Fibroblast of lung (primary cell): Measurements from ENCODE around the gene TBRG1. TPM values are rescaled to one million over a fixed set of nuclear protein-coding genes. Genes with fewer than 3 reads are reported as not detected.

Experiments used
- DNase-seq, 2 donors: peaks; one replicate each; pipeline versions ENCODE4 v3.0.0 to v3.0.0-alpha.2; 2010; ENCODE audit warnings: low read depth in 2 of 2
- H2AFZ ChIP-seq: 2 replicates; pipeline ENCODE4 v1.5.1; 2012; ENCODE audit warnings: low read length, control low read depth, inconsistent platforms
- H3K27ac ChIP-seq: 2 replicates; pipeline ENCODE4 v1.5.1; 2011; ENCODE audit warnings: low read length, control low read depth; ENCODE audit not compliant: insufficient read depth
- H3K27me3 ChIP-seq: 2 replicates; pipeline ENCODE4 v1.5.1; 2011; ENCODE audit warnings: mild to moderate bottlenecking, low read length; ENCODE audit not compliant: control insufficient read depth, insufficient read depth
- H3K36me3 ChIP-seq: 2 replicates; pipeline ENCODE4 v1.5.1; 2011; ENCODE audit warnings: low read length; ENCODE audit not compliant: control insufficient read depth, insufficient read depth
- H3K4me1 ChIP-seq: 2 replicates; pipeline ENCODE4 v1.5.1; 2011; ENCODE audit warnings: low read length; ENCODE audit not compliant: control insufficient read depth, insufficient read depth; ENCODE audit errors: extremely low read depth
- H3K4me2 ChIP-seq: 2 replicates; pipeline ENCODE4 v1.5.1; 2011; ENCODE audit warnings: low read length, control low read depth; ENCODE audit not compliant: insufficient read depth; ENCODE audit errors: extremely low read depth
- H3K4me3 ChIP-seq, 4 experiments: fragments of 200-600 bp in 1 of 4; sonication (generic) in 1 of 4; replicated peaks in 1 of 4; 2 replicates each; pipeline ENCODE4 v1.5.1; 2011 to 2016; ENCODE audit warnings: low read length in 4 of 4, low read depth in 3 of 4, mild to moderate bottlenecking in 3 of 4, control low read depth in 2 of 4, inconsistent platforms in 1 of 4, mixed read lengths in 1 of 4; ENCODE audit not compliant: insufficient read depth in 1 of 4; ENCODE audit errors: control extremely low read depth in 1 of 4
- H3K79me2 ChIP-seq: 2 replicates; pipeline ENCODE4 v1.5.1; 2012; ENCODE audit warnings: mild to moderate bottlenecking, low read length, inconsistent platforms; ENCODE audit not compliant: control insufficient read depth, insufficient read depth
- H3K9ac ChIP-seq: 2 replicates; pipeline ENCODE4 v1.5.1; 2011; ENCODE audit warnings: mild to moderate bottlenecking, low read length, control low read depth; ENCODE audit not compliant: insufficient read depth
- H3K9me3 ChIP-seq: 2 replicates; pipeline ENCODE4 v1.5.1; 2012; ENCODE audit warnings: low read depth, low read length; ENCODE audit not compliant: control insufficient read depth, insufficient read depth
- H4K20me1 ChIP-seq: 2 replicates; pipeline ENCODE4 v1.5.1; 2011; ENCODE audit warnings: low read length; ENCODE audit not compliant: control insufficient read depth, insufficient read depth; ENCODE audit errors: extremely low read depth
- CTCF ChIP-seq, 2 donors: IDR thresholded peaks in 1 of 2; conservative IDR thresholded peaks in 1 of 2; 1 replicate in 1 of 2; 2 replicates in 1 of 2; pipeline ENCODE4 v1.5.1; 2011 to 2012; ENCODE audit warnings: low read length in 2 of 2, control low read depth in 1 of 2, inconsistent platforms in 1 of 2, low read depth in 1 of 2, mild to moderate bottlenecking in 1 of 2
- EZH2 ChIP-seq: IDR thresholded peaks from 2 replicates; pipeline ENCODE4 v1.5.1; 2012; ENCODE audit warnings: low read length, control low read depth, mild to moderate bottlenecking; ENCODE audit errors: missing control alignments
- polyA plus RNA-seq, 2 donors: library from polyadenylated mRNA; depleted of rRNA in 1 of 2; stranded (reverse) in 1 of 2; unstranded in 1 of 2; fragments of >200 nt; gene quantifications; 2 replicates each; pipeline ENCODE4 v1.2.1, GENCODE V29; 2011 to 2012; ENCODE audit warnings: missing spikeins in 1 of 2
- total RNA-seq: library from RNA; depleted of rRNA; stranded (reverse); fragments of >200 nt; gene quantifications from 2 replicates; pipeline ENCODE4 v1.2.1, GENCODE V29; 2014

TBRG1 gene
- total and polyA plus RNA-seq, 2 donors (not counting 1 experiment from before 2014, with no cell fraction given) = 31.0 to 36.2 TPM

- H2AFZ ChIP-seq = no peak overlapping the region
- H3K36me3 ChIP-seq = no peaks in the 10 kb centered on the region
- DNase-seq = peak; percentile 92 to 98
- H3K4me1 ChIP-seq = peaks cover 16% of the 10 kb centered on the region
- peak overlapping the region; percentile 41 for H3K4me2 ChIP-seq
- no peak overlapping the region for H3K4me3 ChIP-seq
- TF ChIP-seq EZH2 = no peak
- no peak for TF ChIP-seq CTCF (conservative IDR thresholded peaks at IDR 0.05 in 1 of 2, IDR thresholded peaks at IDR 0.05 in 1 of 2; ENCODE audit: low read depth in 1 of 2, low read length in 2 of 2)
- no peaks in the 10 kb centered on the region for H4K20me1 ChIP-seq
- peak overlapping the region; percentile 60 for H3K27ac ChIP-seq
- no peaks in the 10 kb centered on the region for H3K79me2 ChIP-seq
- no peaks in the 10 kb centered on the region for H3K27me3 ChIP-seq
- H3K9me3 ChIP-seq = no peaks in the 10 kb centered on the region
- H3K9ac ChIP-seq = no peak overlapping the region
Measured at GRCh38 chr11:124643605-124644425, 21.2 kb downstream of the TBRG1 start.

GRCh38 chr11:124644426-124645280 lies 22.0 kb downstream of the TBRG1 start:
- Histone ChIP-seq H3K4me3 (peak overlapping the region in 2 of 4 experiments; percentile 2 to 35), H3K4me1 (peaks cover 16% of the 10 kb centered on the region), H3K27ac (peak overlapping the region; percentile 38), H3K79me2 (no peaks in the 10 kb centered on the region), H3K27me3 (no peaks in the 10 kb centered on the region), H3K4me2 (peak overlapping the region; percentile 55), H3K9me3 (no peaks in the 10 kb centered on the region), H3K36me3 (no peaks in the 10 kb centered on the region), H2AFZ (peak overlapping the region; percentile 9), H3K9ac (no peak overlapping the region), H4K20me1 (no peaks in the 10 kb centered on the region)
- no peak for TF ChIP-seq EZH2
- peak; percentile 70 to 86 for TF ChIP-seq CTCF (conservative IDR thresholded peaks at IDR 0.05 in 1 of 2, IDR thresholded peaks at IDR 0.05 in 1 of 2; ENCODE audit: low read depth in 1 of 2, low read length in 2 of 2)
- DNase-seq = peak; percentile 77 to 82

GRCh38 chr11:124646148-124646547 lies 23.5 kb downstream of the TBRG1 start:
- Histone ChIP-seq H3K27me3 (no peaks in the 10 kb centered on the region), H2AFZ (no peak overlapping the region), H3K4me1 (peaks cover 16% of the 10 kb centered on the region), H3K4me3 (no peak overlapping the region), H3K27ac (no peak overlapping the region), H3K9ac (no peak overlapping the region), H4K20me1 (no peaks in the 10 kb centered on the region), H3K9me3 (no peaks in the 10 kb centered on the region), H3K4me2 (no peak overlapping the region), H3K79me2 (no peaks in the 10 kb centered on the region), H3K36me3 (no peaks in the 10 kb centered on the region)
- TF ChIP-seq EZH2 (no peak), CTCF (conservative IDR thresholded peaks at IDR 0.05 in 1 of 2, IDR thresholded peaks at IDR 0.05 in 1 of 2; ENCODE audit: low read depth in 1 of 2, low read length in 2 of 2) (no peak)
- no peak for DNase-seq
